ENCODE measurements around the gene HES4.

GRCh38 chr1:1004780-1005697, 5.1 kb upstream of the HES4 start:
- TF ChIP-seq EP300 (IDR thresholded peaks at IDR 0.05; ENCODE audit: borderline replicate concordance) (peak; percentile 36; the same call in 1 of the 2 replicates), USF1 (IDR thresholded peaks at IDR 0.05) (peak; percentile 42), RAD21 (IDR thresholded peaks at IDR 0.05; ENCODE audit: low read depth) (no peak), REST (IDR thresholded peaks at IDR 0.05; ENCODE audit: low read depth) (no peak), YY1 (IDR thresholded peaks at IDR 0.05; ENCODE audit: low read depth) (peak; percentile 76), TAF1 (IDR thresholded peaks at IDR 0.05; ENCODE audit: low read depth) (no peak), EGR1 (IDR thresholded peaks at IDR 0.05) (no peak), ZBTB7A (IDR thresholded peaks at IDR 0.05; ENCODE audit: low read depth) (no peak), CREB1 (IDR thresholded peaks at IDR 0.05; ENCODE audit: low read depth) (no peak), FOXM1 (IDR thresholded peaks at IDR 0.05; ENCODE audit: borderline replicate concordance, low read depth) (no peak)
- TF ChIP-seq, protein P1, sequence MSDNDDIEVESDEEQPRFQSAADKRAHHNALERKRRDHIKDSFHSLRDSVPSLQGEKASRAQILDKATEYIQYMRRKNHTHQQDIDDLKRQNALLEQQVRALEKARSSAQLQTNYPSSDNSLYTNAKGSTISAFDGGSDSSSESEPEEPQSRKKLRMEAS (IDR thresholded peaks at IDR 0.05), result peak; percentile 92
